Measurements from ENCODE around the gene IFI27L2. TPM values are rescaled to one million over a fixed set of nuclear protein-coding genes. Genes with fewer than 3 reads are reported as not detected.

IFI27L2 gene
- total RNA-seq, 1 donor from 2014 or later: 28.2 TPM

DNA sequence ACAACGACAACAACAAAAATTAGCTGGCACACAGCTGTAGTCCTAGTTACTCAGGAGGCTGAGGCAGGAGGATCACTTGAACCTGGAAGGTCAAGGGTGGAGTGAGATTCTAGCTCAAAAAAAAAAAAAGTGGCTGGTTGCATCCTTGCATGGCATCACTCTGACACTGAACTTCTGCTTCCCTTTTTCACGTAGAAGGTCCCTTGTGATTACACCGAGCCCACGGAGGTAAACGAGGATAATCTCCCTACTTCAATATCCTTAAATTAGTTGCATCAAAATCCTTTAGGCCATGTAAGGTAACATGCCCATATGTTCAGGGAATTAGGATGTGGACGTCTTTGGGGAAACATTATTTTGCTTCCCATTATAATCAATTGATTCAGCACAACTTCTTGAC is 40.7 kb upstream of the IFI27L2 start:
- TF ChIP-seq, protein P1, sequence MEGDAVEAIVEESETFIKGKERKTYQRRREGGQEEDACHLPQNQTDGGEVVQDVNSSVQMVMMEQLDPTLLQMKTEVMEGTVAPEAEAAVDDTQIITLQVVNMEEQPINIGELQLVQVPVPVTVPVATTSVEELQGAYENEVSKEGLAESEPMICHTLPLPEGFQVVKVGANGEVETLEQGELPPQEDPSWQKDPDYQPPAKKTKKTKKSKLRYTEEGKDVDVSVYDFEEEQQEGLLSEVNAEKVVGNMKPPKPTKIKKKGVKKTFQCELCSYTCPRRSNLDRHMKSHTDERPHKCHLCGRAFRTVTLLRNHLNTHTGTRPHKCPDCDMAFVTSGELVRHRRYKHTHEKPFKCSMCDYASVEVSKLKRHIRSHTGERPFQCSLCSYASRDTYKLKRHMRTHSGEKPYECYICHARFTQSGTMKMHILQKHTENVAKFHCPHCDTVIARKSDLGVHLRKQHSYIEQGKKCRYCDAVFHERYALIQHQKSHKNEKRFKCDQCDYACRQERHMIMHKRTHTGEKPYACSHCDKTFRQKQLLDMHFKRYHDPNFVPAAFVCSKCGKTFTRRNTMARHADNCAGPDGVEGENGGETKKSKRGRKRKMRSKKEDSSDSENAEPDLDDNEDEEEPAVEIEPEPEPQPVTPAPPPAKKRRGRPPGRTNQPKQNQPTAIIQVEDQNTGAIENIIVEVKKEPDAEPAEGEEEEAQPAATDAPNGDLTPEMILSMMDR (conservative IDR thresholded peaks at IDR 0.05): no peak
- Mint-ChIP-seq H3K27ac (no peak overlapping the region), H3K9me3 (no peaks in the 10 kb centered on the region), H3K36me3 (no peaks in the 10 kb centered on the region), H3K27me3 (peaks cover 53% of the 10 kb centered on the region), H3K4me1 (ENCODE audit: unreplicated experiment) (peaks cover 7% of the 10 kb centered on the region), H3K4me3 (no peak overlapping the region)
- no peak for DNase-seq (ENCODE audit: extremely low spot score, unreplicated experiment)

DNA sequence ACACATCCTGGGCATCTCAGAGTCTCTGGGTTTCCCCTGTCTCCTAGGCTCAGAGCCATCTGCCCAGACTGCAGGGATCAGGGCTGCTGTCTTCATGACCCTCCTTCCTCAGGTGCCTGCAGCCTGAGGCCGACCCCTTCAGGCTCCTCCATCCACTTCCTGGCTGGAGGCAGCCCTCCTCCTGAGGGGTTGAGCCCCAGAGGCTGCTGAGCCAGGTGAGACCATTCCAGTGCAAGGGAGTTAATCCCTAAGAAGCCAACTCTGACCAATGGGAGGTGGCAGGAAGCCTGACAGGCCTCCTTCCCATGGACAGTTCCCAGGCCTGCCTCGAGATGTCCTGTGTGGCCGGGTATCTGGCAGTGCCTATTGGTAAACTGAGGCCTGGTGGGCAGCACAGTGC is 36.3 kb upstream of the IFI27L2 start:
- H3K9me3 Mint-ChIP-seq: no peaks in the 10 kb centered on the region
- peaks cover 46% of the 10 kb centered on the region for H3K27me3 Mint-ChIP-seq
- no peak overlapping the region for H3K4me3 Mint-ChIP-seq
- no peak overlapping the region for H3K27ac Mint-ChIP-seq
- peaks cover 7% of the 10 kb centered on the region for H3K4me1 Mint-ChIP-seq (ENCODE audit: unreplicated experiment)
- H3K36me3 Mint-ChIP-seq: no peaks in the 10 kb centered on the region
- TF ChIP-seq, protein P1 (conservative IDR thresholded peaks at IDR 0.05): no peak
- no peak for DNase-seq (ENCODE audit: extremely low spot score, unreplicated experiment)

DNA sequence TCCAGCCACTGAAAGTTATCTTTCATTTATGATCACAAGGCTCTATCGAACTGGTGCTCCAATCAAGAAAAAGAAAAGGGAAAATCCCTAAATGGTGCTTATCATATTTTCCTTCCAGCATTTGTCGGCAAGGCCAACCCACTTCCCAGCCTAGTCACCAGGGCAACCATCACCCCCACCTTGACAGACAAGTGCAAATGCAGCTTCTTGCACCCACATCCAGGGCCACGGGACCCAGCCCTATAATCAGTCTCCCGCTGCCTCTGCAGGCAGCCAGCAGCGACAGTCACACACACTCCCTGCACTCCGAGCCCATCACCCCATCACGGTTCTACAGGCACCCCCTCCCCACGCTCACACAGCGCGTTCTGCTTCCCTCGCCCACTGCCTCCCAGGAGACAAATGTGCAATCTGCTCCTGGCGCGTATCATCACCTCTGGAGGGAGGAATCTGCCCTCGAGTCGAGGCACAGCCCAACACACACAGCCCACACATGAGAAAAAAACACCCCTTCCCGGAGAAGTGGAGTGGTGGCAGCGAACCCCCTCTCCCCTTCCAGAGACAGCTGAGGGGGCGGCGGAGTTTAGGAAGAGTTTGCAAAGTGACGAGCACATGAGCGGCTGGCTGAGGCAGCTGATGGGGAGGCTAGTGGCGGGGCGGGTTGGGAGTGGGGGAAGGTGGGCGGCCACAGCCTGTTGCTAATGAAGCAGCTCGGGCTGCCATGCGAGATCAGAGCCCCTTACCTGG is 35.5 kb upstream of the IFI27L2 start:
- no peak for DNase-seq (ENCODE audit: extremely low spot score, unreplicated experiment)
- H3K36me3 Mint-ChIP-seq: no peaks in the 10 kb centered on the region
- H3K27ac Mint-ChIP-seq: peak overlapping the region; percentile 74
- H3K27me3 Mint-ChIP-seq: peaks cover 49% of the 10 kb centered on the region
- peaks cover 7% of the 10 kb centered on the region for H3K4me1 Mint-ChIP-seq (ENCODE audit: unreplicated experiment)
- H3K4me3 Mint-ChIP-seq: peak overlapping the region; percentile 56
- no peaks in the 10 kb centered on the region for H3K9me3 Mint-ChIP-seq
- TF ChIP-seq, protein P1 (conservative IDR thresholded peaks at IDR 0.05): no peak

DNA sequence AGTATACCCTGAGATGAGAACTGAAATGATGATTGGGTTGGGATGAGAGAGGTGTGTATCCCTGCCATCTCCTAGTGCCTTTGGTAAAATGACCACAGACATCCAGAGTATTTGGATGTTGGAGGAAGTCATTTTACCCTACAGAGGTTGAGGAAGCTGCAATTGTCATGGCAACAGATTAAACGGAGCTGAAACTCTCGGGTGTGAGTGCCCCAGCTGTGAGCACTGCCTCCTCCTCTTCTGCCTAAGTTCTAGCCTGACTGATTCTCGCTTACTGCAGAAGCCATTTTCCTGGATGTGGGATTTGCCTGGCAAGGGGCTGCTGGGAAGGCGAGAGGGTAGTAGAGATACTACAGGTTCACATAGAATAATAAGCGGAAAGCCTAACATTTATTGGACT is 34.4 kb upstream of the IFI27L2 start:
- peaks cover 7% of the 10 kb centered on the region for H3K4me1 Mint-ChIP-seq (ENCODE audit: unreplicated experiment)
- TF ChIP-seq, protein P1 (conservative IDR thresholded peaks at IDR 0.05): no peak
- no peaks in the 10 kb centered on the region for H3K9me3 Mint-ChIP-seq
- H3K36me3 Mint-ChIP-seq: no peaks in the 10 kb centered on the region
- H3K27me3 Mint-ChIP-seq: peaks cover 53% of the 10 kb centered on the region
- no peak overlapping the region for H3K27ac Mint-ChIP-seq
- no peak overlapping the region for H3K4me3 Mint-ChIP-seq
- no peak for DNase-seq (ENCODE audit: extremely low spot score, unreplicated experiment)

DNA sequence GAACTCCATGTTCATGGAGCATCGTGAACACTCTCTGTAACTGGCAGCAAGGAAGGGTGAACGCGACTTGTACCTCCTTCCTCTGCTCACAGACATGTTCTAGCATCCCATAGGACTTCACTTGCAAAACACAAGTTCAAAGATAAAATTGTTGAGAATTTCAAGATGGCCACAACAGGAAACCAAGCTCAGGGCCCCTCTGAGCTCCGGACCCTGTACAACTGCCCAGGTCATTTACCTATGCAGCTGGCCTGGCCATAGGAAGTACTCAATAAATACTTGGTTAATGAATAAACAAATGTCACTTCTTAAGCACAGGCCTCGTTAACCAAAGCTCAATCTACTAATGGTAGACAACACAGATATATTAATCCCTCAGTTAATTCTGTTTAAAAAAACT is 33.1 kb upstream of the IFI27L2 start:
- no peaks in the 10 kb centered on the region for H3K36me3 Mint-ChIP-seq
- H3K27me3 Mint-ChIP-seq: peaks cover 46% of the 10 kb centered on the region
- H3K9me3 Mint-ChIP-seq: no peaks in the 10 kb centered on the region
- DNase-seq (ENCODE audit: extremely low spot score, unreplicated experiment): no peak
- H3K4me3 Mint-ChIP-seq: no peak overlapping the region
- TF ChIP-seq, protein P1 (conservative IDR thresholded peaks at IDR 0.05): no peak
- peaks cover 7% of the 10 kb centered on the region for H3K4me1 Mint-ChIP-seq (ENCODE audit: unreplicated experiment)
- no peak overlapping the region for H3K27ac Mint-ChIP-seq
